G401.6 (cell line): ENCODE data around the gene MED22.

Source experiments
- FAIRE-seq: peaks from 2 replicates; lab custom pipeline; 2012; peaks lifted over from hg19 to GRCh38; lab: Jason Lieb, UNC

MED22 gene

DNA sequence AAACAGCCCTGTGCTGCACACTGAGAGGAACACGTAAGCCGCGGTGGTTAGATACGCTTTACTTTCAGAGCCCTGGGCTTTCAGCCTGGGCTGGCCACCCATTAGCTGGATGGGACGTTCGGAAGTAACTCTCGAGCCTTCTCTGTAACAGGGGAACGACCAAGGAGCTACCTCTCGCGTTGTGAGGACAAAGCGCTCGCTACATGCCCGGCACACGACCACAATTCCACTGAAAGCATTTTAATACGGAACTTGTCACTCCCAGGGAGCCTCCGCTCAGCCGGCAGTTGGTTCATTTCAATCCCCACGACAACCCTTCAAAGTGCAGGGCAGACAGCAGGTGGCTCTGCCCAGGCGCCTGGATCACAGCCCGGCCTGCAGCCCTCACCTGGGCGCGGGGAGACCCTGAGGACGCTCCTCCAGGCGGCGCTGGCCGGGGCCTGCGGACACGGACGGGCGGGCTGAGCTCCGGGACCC is 8.0 kb upstream of the MED22 start:
- FAIRE-seq: peak; percentile 48

DNA sequence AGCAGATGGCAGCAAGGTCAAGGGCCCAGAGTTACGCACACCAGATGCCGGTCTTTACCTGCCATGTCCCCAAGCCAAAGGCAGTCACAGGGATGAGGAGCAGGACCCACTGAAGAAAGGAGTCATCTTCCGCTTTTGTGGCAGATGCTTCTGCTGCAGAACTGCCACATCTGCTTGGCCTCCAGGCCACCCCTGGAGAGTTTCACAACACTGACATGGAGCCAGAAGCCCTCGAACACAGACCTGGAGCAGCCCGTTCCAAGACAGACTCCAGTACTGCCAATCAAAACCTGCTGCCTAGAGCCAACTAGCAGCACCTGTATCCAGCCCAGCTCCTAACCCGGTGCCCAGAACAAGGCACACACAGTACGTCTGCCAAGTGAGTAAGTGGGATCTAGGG is 6.8 kb upstream of the MED22 start:
- no peak for FAIRE-seq

DNA sequence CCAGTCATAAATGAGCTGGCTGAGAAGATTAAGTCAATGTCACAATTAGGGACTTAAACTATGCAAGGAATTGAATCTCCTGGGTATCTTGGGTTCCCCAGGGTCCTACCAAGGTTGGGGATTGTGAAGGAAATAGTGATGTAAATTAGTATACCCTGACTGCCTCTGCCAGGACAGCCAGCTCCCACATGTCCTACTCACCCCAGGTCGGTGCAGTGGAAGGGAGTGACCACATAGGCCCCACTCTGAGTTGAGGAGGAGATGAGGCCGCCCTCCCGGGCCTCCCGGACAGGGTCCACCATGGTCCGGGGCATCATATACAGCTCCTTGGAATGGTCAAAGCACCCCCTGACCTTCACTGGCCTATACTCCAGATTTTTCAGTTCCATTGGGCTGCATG is 5.6 kb upstream of the MED22 start:
- no peak for FAIRE-seq

DNA sequence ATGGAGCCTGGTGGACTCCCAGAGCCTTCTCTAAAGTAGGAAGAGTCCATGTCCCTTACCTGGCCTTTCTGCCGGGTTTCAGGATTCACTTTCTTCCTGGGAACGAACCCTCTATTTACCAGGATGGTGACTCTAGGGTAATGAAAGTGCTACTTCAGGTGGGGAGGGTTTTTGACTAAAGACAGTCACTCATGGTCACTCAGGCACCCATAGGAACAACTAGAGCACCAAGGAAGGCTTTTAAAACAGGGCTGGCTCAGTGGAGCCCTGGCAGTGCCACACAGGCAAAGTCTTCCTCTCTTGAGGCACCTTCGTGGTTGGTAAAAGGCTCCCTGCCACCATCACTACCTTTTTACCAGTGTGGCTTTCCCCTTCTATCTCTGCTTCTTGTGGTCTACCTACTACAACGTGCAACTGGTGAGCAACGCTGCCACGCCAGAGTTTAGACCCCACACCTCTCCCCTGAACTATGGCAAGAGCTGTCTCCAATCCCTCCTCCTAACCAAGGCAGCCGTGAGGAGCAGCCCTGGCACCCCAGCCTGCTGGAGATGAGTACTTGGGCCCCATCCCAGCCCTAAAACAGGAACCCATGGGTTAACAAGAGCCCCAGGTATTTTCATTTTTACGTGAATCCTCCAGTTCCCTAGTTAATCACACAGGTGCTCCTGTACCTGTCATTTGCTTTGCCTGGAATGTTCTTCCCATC is 4.9 kb upstream of the MED22 start:
- FAIRE-seq: no peak

GRCh38 chr9:133351908-133352634 is 4.1 kb upstream of the MED22 start:
- FAIRE-seq: peak; percentile 40

GRCh38 chr9:133351526-133351907 is 3.6 kb upstream of the MED22 start:
- FAIRE-seq: no peak

DNA sequence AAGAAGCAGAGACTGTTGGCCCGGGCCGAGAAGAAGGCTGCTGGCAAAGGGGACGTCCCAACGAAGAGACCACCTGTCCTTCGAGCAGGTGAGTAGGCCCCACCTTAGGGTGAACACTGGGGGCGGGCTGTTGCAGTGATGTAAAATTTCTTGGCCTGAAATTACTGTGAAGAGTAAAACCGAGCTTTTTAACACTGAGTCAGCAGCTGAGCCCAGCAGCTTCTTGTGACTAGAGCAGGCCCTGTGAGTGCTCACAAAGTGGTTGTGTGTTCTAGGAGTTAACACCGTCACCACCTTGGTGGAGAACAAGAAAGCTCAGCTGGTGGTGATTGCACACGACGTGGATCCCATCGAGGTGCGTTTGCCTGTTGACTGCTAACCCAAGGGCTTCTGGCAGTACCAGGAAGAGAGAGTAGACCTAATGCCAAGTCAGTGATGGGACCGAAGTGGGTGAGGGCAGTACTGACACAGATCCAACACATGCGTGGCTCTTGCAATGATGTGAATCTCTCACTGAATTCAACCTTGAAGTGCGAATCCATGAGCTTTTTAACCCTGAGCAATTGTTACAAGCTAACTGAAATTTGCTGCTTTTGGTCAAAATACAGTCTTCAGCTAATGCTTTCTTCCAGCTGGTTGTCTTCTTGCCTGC is 2.2 kb upstream of the MED22 start:
- FAIRE-seq: no peak

DNA sequence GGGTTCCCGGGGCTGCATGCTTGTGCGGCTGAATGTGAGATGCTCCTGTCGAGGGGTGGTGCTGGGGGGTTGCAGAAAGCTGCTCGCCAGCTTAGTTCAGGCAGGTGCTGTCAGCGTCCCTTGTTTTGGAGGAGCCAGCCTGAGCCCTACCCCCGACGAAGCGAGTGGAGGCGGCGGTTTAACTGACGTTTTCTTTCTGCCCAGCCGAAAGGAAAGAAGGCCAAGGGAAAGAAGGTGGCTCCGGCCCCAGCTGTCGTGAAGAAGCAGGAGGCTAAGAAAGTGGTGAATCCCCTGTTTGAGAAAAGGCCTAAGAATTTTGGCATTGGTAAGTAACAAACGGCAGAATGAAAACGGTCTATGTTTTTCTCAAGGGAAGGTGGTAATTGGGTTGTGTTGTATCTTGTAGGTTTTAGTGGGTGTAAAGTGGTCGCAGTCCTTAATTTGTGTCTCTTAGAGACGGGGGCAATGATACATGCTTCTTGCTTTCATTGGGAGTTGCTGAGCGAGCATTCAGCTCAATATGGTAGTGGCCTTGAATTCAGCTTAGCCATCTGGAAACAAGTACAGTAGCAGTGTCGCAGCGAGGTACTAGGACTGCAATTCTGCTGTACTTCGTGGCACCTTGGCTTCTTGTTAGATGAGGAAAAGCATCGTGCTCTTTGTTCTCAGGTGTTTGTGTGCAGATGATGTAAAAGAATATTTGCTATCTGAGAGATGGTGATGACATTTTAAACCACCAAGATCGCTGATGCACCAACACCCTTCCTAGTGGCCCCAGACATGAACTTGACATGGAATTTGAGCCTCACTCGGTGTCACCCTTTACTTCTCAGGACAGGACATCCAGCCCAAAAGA is 1.0 kb upstream of the MED22 start:
- FAIRE-seq: no peak

DNA sequence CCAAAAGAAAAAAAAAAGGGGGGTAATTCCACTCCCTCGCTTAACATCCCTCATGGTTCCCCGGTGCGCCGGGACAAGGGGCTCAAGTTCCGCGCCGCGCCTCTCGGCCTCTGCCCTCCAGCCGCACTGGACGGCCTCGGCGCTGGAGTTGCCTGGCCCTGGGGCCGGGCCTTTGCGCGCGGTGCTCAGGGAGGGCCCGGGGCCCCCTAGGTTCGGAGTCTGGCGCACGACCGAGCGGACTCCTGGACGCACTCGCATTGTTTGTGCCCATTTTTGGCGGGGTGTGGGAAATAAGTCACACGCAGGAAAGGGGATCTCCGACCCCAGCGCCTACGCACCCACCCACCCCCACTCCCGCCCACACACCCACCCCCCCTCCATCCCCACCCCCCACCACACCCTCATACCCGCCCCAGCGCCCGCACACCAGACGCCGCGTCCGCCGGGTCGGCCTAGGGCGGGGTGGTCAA is 381 bp downstream of the MED22 start:
- no peak for FAIRE-seq

DNA sequence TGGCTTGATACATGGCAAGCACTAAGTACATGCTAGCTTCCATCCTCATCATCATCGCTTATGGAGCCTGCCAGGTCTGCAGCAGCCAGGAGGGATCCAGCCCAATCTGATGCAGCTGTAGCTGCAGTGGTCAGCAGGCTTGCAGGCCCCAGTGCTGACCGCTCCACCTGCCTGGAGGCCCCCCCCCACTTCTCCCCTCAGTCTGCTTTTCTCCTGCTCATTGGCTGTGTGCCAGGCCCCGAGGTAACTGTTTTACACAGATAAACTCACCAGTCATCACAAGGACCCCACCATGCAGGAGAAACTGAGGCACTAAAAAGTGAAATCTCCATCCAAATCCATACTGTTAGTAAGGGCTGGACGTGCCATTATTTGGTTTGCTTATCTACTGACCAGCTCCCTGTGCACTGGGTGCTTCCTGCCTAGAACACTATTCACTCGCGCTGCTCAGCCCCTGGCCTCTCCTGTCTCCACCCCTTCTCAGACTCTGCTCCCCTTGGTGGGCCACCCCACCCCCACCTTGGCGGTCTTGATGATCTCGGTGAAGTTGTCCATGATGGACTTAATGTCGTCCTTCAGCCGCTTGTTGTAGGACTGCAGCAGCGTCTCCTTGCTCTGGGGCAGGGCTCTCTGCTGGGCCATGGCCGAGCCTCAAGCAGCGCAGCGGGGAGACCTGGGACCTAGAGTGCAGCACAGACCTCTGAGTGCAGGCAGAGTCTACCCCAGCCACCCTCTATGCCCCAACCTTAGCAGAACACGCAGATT is 1.7 kb downstream of the MED22 start:
- no peak for FAIRE-seq

- FAIRE-seq: no peak
These were observed 2.3 kb downstream of the MED22 start for GRCh38 chr9:133345596-133345995.

- FAIRE-seq: no peak
These were observed 3.0 kb downstream of the MED22 start for GRCh38 chr9:133344979-133345378.

- FAIRE-seq: no peak
These were observed 3.9 kb downstream of the MED22 start for GRCh38 chr9:133344071-133344470.

DNA sequence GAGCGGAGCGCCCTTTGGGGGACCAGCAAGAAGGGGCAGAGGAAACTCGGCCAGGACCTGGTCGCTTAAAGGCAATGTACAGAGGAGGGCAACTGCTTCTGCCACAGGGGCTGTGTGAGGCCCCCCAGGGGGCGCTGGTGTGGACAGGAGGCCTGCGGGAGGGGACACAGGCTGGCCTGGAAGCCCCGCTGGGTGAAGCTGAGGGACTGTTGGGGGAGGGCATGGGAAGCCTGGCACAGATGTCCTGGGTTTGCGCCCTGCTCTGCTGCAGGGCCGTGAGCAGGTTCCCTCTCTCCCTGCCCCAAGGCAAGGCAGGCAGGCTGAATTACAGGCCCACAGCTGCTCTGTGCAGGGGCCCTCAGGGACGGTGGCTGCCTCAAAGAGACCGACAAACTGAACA is 5.4 kb downstream of the MED22 start:
- FAIRE-seq: no peak

GRCh38 chr9:133342069-133342406 is 5.9 kb downstream of the MED22 start:
- no peak for FAIRE-seq

DNA sequence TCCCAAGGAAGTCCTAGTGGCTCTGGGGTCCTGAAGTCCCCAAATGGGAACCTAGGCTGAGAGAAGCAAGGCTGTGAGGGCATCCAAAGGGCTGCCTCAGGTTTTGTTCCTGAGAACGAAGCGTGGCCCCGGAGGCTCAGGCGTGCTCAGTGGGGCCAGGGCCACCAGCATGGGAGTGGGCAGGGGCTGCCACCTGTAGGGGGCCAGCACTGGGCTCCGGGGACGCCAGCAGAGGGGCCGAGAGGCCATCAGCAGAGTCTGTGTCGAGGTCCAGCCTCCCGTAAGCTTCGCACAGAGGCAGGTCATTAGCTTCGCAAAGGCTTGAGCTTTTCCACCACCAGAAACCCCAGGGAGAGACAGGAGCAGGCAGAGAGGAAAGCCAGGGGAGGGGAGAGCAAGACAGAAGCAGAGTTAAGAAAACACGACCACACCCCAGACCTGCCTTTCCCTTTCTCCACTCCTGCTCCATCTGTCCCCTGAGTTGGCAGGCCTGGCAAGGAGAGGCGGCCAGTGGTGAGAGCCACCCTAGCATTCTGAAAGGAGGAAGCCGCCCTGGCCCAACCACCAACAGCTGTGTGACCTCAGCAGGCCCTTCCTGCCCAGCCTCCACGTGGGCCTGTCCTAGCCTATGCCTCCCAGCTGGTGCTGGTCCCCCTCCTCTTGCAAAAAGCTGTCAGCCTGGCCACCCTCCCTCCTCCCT is 6.4 kb downstream of the MED22 start:
- FAIRE-seq: no peak

- no peak for FAIRE-seq
These were observed 7.0 kb downstream of the MED22 start for GRCh38 chr9:133340916-133341315.

GRCh38 chr9:133340256-133340655 is 7.7 kb downstream of the MED22 start:
- no peak for FAIRE-seq

DNA sequence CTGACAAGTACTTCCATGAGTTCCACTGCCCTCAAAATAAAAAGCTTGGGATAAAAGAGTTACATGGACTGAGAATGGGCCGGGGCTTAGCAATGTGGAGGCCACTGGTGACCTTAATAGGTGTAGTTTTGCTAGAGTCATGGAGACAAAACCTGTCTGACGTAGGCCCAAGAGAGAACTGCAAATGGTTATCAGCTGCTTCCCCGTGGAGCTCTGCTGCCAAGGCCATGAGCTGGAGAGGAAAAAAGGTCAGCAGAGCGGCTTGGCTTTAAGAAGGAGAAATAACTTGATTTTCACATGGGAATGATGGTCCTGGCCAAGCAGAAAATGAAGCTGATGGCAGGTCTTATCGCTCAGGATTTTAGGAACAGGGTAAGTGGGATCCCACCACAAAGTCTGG is 8.3 kb downstream of the MED22 start:
- no peak for FAIRE-seq

- FAIRE-seq: no peak
These were observed 11.8 kb downstream of the MED22 start, which contains the start of gene SURF6 for GRCh38 chr9:133335924-133336811. Gene SURF6 (minus strand): TSS chr9:133336188. CDS start chr9:133336132, 56 bp downstream.
